Neural progenitor cell (in vitro differentiated cells): ENCODE measurements around the gene IGFN1. TPM values are rescaled to one million over a fixed set of nuclear protein-coding genes. Genes with fewer than 3 reads are reported as not detected.
"Not testable (repeated sequence)": the region's sequence is repeated elsewhere in the genome, so short reads cannot be mapped to it uniquely, and the experiment has no call there.

ENCODE experiments used
- DNase-seq: peaks from one replicate; pipeline ENCODE4 v3.0.0-alpha.2; 2016; ENCODE audit warnings: low spot score
- H2AFZ ChIP-seq: fragments of 200-600 bp; sonication (generic); replicated peaks from 2 replicates; pipeline ENCODE4 v1.6.1; 2016; ENCODE audit warnings: antibody characterized with exemption
- H3F3A ChIP-seq: fragments of 200-600 bp; sonication (generic); 2 replicates; pipeline ENCODE4 v1.6.1; 2016; ENCODE audit warnings: antibody characterized with exemption, low read depth
- H3K27ac ChIP-seq: fragments of 200-600 bp; sonication (generic); 2 replicates; pipeline ENCODE4 v1.5.1; 2016; ENCODE audit warnings: mild to moderate bottlenecking
- H3K27me3 ChIP-seq: fragments of 200-600 bp; sonication (generic); 2 replicates; pipeline ENCODE4 v1.6.1; 2016; ENCODE audit warnings: mild to moderate bottlenecking, moderate library complexity
- H3K36me3 ChIP-seq: fragments of 200-600 bp; sonication (generic); 2 replicates; pipeline ENCODE4 v1.5.1; 2016
- H3K4me1 ChIP-seq: fragments of 200-600 bp; sonication (generic); 2 replicates; pipeline ENCODE4 v1.6.1; 2016; ENCODE audit warnings: mixed run types
- H3K4me2 ChIP-seq: fragments of 200-600 bp; sonication (generic); 2 replicates; pipeline ENCODE4 v1.6.1; 2016
- H3K4me3 ChIP-seq: fragments of 200-600 bp; sonication (generic); 2 replicates; pipeline ENCODE4 v1.5.1; 2016
- H3K79me2 ChIP-seq: fragments of 200-600 bp; sonication (generic); 2 replicates; pipeline ENCODE4 v1.6.1; 2016; ENCODE audit warnings: low read depth
- H3K9ac ChIP-seq: fragments of 200-600 bp; sonication (generic); 2 replicates; pipeline ENCODE4 v1.6.1; 2016
- H3K9me3 ChIP-seq: fragments of 200-600 bp; sonication (generic); 2 replicates; pipeline ENCODE4 v1.5.1; 2016; ENCODE audit warnings: low read depth
- H4K20me1 ChIP-seq: fragments of 200-600 bp; sonication (generic); 2 replicates; pipeline ENCODE4 v1.6.1; 2016; ENCODE audit warnings: low read depth
- H3K27ac Mint-ChIP-seq: 3 replicates; pipeline ENCODE4 v1.8.0; 2021; ENCODE audit warnings: mixed read lengths
- H3K27me3 Mint-ChIP-seq: 2 replicates; pipeline ENCODE4 v1.8.0; 2022; ENCODE audit warnings: low read depth, mild to moderate bottlenecking, inconsistent platforms, moderate library complexity, mixed read lengths; ENCODE audit not compliant: insufficient read depth
- H3K36me3 Mint-ChIP-seq: 3 replicates; pipeline ENCODE4 v1.8.0; 2021; ENCODE audit warnings: mixed read lengths
- H3K4me1 Mint-ChIP-seq: 3 replicates; pipeline ENCODE4 v1.8.0; 2021; ENCODE audit warnings: mixed read lengths
- H3K4me3 Mint-ChIP-seq: 3 replicates; pipeline ENCODE4 v1.8.0; 2021; ENCODE audit warnings: mild to moderate bottlenecking, moderate library complexity, mixed read lengths
- H3K9me3 Mint-ChIP-seq: 3 replicates; pipeline ENCODE4 v1.8.0; 2020; ENCODE audit warnings: mixed read lengths
- EZH2 ChIP-seq: fragments of 200-600 bp; sonication (generic); IDR thresholded peaks from 2 replicates; pipeline ENCODE4 v1.6.1; 2017; ENCODE audit warnings: antibody characterized with exemption, mild to moderate bottlenecking, moderate library complexity
- EZH2phosphoT487 ChIP-seq: fragments of 200-600 bp; sonication (generic); IDR thresholded peaks from 2 replicates; pipeline ENCODE4 v1.6.1; 2017; ENCODE audit warnings: antibody characterized with exemption
- total RNA-seq: library from RNA; depleted of rRNA; stranded (reverse); fragments of >200 nt; gene quantifications from 2 replicates; pipeline ENCODE4 v1.2.3, GENCODE V29; 2015; ENCODE audit warnings: low replicate concordance
- TF ChIP-seq, protein P1 (sequence below): fragments of 200-600 bp; sonication (generic); IDR thresholded peaks from 2 replicates; pipeline ENCODE4 v1.5.1; 2017; ENCODE audit warnings: antibody characterized with exemption, mild to moderate bottlenecking

IGFN1 gene
- total RNA-seq, 1 donor from 2014 or later, result not detected

- TF ChIP-seq EZH2 (no peak), EZH2phosphoT487 (no peak)
- TF ChIP-seq, protein P1, sequence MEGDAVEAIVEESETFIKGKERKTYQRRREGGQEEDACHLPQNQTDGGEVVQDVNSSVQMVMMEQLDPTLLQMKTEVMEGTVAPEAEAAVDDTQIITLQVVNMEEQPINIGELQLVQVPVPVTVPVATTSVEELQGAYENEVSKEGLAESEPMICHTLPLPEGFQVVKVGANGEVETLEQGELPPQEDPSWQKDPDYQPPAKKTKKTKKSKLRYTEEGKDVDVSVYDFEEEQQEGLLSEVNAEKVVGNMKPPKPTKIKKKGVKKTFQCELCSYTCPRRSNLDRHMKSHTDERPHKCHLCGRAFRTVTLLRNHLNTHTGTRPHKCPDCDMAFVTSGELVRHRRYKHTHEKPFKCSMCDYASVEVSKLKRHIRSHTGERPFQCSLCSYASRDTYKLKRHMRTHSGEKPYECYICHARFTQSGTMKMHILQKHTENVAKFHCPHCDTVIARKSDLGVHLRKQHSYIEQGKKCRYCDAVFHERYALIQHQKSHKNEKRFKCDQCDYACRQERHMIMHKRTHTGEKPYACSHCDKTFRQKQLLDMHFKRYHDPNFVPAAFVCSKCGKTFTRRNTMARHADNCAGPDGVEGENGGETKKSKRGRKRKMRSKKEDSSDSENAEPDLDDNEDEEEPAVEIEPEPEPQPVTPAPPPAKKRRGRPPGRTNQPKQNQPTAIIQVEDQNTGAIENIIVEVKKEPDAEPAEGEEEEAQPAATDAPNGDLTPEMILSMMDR, result no peak
- no peak for DNase-seq
- H3K9me3 Mint-ChIP-seq, result no peaks in the 10 kb centered on the region
Observed at GRCh38 chr1:201253906-201254624, 63.4 kb downstream of the IGFN1 start.

DNA sequence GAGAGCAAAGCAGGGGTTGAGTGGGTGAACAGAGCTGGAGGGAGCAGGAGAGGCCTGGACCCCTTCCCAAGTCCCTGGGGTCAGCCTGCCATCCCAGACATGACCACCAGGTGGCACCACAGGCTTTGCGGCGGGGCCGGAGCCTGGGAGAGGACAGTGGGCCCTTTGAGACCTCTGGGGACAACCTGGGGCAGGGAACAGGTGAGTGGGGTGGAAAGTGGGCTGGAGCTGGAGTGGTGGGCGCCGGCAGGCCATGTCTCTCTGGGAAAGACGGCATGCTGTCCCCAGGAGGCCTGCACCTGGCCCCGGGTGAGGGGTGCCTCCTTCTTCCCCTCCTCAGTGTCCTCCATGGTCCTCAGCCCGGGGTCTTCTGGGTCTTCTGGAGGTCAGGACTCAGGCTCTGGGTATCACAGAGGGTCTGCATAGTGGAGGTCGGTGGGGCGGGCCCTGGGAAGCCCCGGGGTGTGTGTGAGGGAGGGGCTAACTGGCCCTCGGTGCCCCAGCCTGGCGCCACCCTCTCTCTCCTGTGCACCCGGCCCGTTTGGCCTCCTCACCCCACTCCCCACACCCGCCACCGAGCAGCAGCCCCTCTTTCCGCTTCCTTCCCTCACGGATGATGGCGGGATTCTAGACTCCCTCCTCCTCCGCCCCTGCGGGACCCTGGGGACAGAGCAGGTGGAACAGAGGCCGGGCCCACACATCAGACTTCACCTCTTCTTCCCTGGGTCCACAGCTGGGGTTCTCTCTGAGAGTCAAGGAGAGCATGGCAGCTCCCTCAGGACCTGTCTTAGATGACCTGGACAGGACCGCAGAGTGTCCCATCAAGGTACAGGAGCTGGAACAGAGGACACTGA lies 64.2 kb downstream of the IGFN1 start:
- H3K27ac Mint-ChIP-seq, result peak overlapping the region; percentile 13
- peak; percentile 70 for DNase-seq
- H3K4me1 ChIP-seq, result peaks cover 4% of the 10 kb centered on the region
- no peaks in the 10 kb centered on the region for H3K36me3 ChIP-seq
- no peak overlapping the region for H3K4me3 Mint-ChIP-seq
- H3F3A ChIP-seq, result no peaks in the 10 kb centered on the region
- no peaks in the 10 kb centered on the region for H3K79me2 ChIP-seq
- H3K9me3 Mint-ChIP-seq, result no peaks in the 10 kb centered on the region
- H2AFZ ChIP-seq, result no peak overlapping the region
- no peaks in the 10 kb centered on the region for H3K9me3 ChIP-seq
- no peak overlapping the region for H3K27ac ChIP-seq
- H3K27me3 ChIP-seq, result peaks cover 5% of the 10 kb centered on the region
- no peak overlapping the region for H3K9ac ChIP-seq
- no peaks in the 10 kb centered on the region for H3K36me3 Mint-ChIP-seq
- peaks cover 6% of the 10 kb centered on the region for H3K27me3 Mint-ChIP-seq
- no peak for TF ChIP-seq EZH2
- TF ChIP-seq, protein P1, result peak; percentile 94
- H3K4me1 Mint-ChIP-seq, result no peaks in the 10 kb centered on the region
- H3K4me3 ChIP-seq, result no peak overlapping the region
- H4K20me1 ChIP-seq, result no peaks in the 10 kb centered on the region
- H3K4me2 ChIP-seq, result no peak overlapping the region

More at GRCh38 chr1:201253906-201254624, 63.4 kb downstream of the IGFN1 start:
- Histone ChIP-seq H3K27ac (no peak overlapping the region), H3K4me1 (no peaks in the 10 kb centered on the region), H3K9ac (no peak overlapping the region), H3F3A (no peaks in the 10 kb centered on the region), H3K27me3 (no peaks in the 10 kb centered on the region), H3K36me3 (no peaks in the 10 kb centered on the region), H3K4me3 (no peak overlapping the region), H3K9me3 (no peaks in the 10 kb centered on the region), H3K79me2 (no peaks in the 10 kb centered on the region), H4K20me1 (no peaks in the 10 kb centered on the region), H3K4me2 (no peak overlapping the region), H2AFZ (no peak overlapping the region)
- Mint-ChIP-seq H3K27ac (peak overlapping the region; percentile 13), H3K27me3 (peaks cover 3% of the 10 kb centered on the region), H3K4me3 (no peak overlapping the region), H3K36me3 (no peaks in the 10 kb centered on the region), H3K4me1 (no peaks in the 10 kb centered on the region)

- Histone ChIP-seq H3K27ac (no peak overlapping the region), H3K79me2 (no peaks in the 10 kb centered on the region), H4K20me1 (no peaks in the 10 kb centered on the region), H3K9me3 (no peaks in the 10 kb centered on the region), H3K4me3 (no peak overlapping the region), H3K27me3 (peaks cover 14% of the 10 kb centered on the region), H3K4me2 (no peak overlapping the region), H3K4me1 (peaks cover 4% of the 10 kb centered on the region), H3K9ac (no peak overlapping the region), H3K36me3 (no peaks in the 10 kb centered on the region), H3F3A (no peaks in the 10 kb centered on the region), H2AFZ (no peak overlapping the region)
- no peak for DNase-seq
- Mint-ChIP-seq H3K4me1 (peaks cover 3% of the 10 kb centered on the region), H3K9me3 (no peaks in the 10 kb centered on the region), H3K27ac (no peak overlapping the region), H3K36me3 (no peaks in the 10 kb centered on the region), H3K4me3 (no peak overlapping the region), H3K27me3 (peaks cover 6% of the 10 kb centered on the region)
- TF ChIP-seq, protein P1, result no peak
- TF ChIP-seq EZH2phosphoT487 (no peak), EZH2 (no peak)
Observed at GRCh38 chr1:201255479-201256362, 65.1 kb downstream of the IGFN1 start.

DNA sequence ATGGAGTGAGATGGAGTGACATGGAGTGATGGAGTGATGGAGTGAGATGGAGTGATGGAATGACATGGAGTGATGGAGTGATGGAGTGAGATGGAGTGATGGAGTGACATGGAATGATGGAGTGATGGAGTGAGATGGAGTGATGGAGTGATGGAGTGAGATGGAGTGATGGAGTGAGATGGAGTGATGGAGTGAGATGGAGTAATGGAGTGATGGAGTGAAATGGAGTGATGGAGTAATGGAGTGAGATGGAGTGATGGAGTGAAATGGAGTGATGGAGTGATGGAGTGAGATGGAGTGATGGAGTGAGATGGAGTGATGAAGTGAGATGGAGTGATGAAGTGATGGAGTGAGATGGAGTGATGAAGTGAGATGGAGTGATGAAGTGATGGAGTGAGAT lies 67.5 kb downstream of the IGFN1 start:
- not testable (repeated sequence) for H3K27ac ChIP-seq, H3K36me3 ChIP-seq, H2AFZ ChIP-seq, H3K4me1 Mint-ChIP-seq, H3F3A ChIP-seq, H3K9me3 Mint-ChIP-seq, H3K36me3 Mint-ChIP-seq, H3K4me2 ChIP-seq, H3K4me1 ChIP-seq, H3K27me3 Mint-ChIP-seq, H3K79me2 ChIP-seq, H3K9me3 ChIP-seq, H3K4me3 Mint-ChIP-seq, H3K27ac Mint-ChIP-seq, H3K4me3 ChIP-seq, H3K9ac ChIP-seq, DNase-seq, H4K20me1 ChIP-seq
- H3K27me3 ChIP-seq, result peaks cover 22% of the 10 kb centered on the region
